Smooth muscle cell (in vitro differentiated cells): ENCODE data around the gene UTP14A. TPM values are rescaled to one million over a fixed set of nuclear protein-coding genes. Genes with fewer than 3 reads are reported as not detected.
"Not testable (repeated sequence)": the region's sequence is repeated elsewhere in the genome, so short reads cannot be mapped to it uniquely, and the experiment has no call there.

Experiments used
- DNase-seq: peaks from one replicate; lab custom pipeline; 2025; ENCODE audit not compliant: unreplicated experiment; lab: John Stamatoyannopoulos, UW
- H2AFZ ChIP-seq: fragments of 200-600 bp; sonication (generic); 2 replicates; pipeline ENCODE4 v1.6.0; 2016; ENCODE audit warnings: antibody characterized with exemption, low read depth, mild to moderate bottlenecking
- H3F3A ChIP-seq: fragments of 200-600 bp; sonication (generic); 2 replicates; pipeline ENCODE4 v1.6.0; 2017; ENCODE audit warnings: antibody characterized with exemption, low read depth
- H3K27ac ChIP-seq: fragments of 200-600 bp; sonication (generic); 2 replicates; pipeline ENCODE4 v1.5.1; 2016; ENCODE audit warnings: low read depth, mild to moderate bottlenecking
- H3K27me3 ChIP-seq: fragments of 200-600 bp; sonication (generic); 2 replicates; pipeline ENCODE4 v1.6.1; 2016; ENCODE audit warnings: low read depth, mild to moderate bottlenecking
- H3K36me3 ChIP-seq: fragments of 200-600 bp; sonication (generic); 2 replicates; pipeline ENCODE4 v1.5.1; 2016; ENCODE audit warnings: low read depth
- H3K4me1 ChIP-seq: fragments of 200-600 bp; sonication (generic); 2 replicates; pipeline ENCODE4 v1.5.1; 2016; ENCODE audit warnings: low read depth
- H3K4me2 ChIP-seq: fragments of 200-600 bp; sonication (generic); 2 replicates; pipeline ENCODE4 v1.6.0; 2016; ENCODE audit warnings: mild to moderate bottlenecking
- H3K4me3 ChIP-seq: fragments of 200-600 bp; sonication (generic); 2 replicates; pipeline ENCODE4 v1.5.1; 2016; ENCODE audit warnings: mild to moderate bottlenecking
- H3K79me2 ChIP-seq: fragments of 200-600 bp; sonication (generic); 2 replicates; pipeline ENCODE4 v1.6.0; 2016; ENCODE audit warnings: low read depth, mild to moderate bottlenecking
- H3K9ac ChIP-seq: fragments of 200-600 bp; sonication (generic); 2 replicates; pipeline ENCODE4 v1.6.0; 2016; ENCODE audit warnings: low read depth
- H3K9me3 ChIP-seq: fragments of 200-600 bp; sonication (generic); replicated peaks from 2 replicates; pipeline ENCODE4 v1.5.1; 2016; ENCODE audit warnings: low read depth
- H4K20me1 ChIP-seq: fragments of 200-600 bp; sonication (generic); 2 replicates; pipeline ENCODE4 v1.6.0; 2016; ENCODE audit warnings: low read depth
- WGBS: methylation state at CpG from one replicate; pipeline ENCODE4 v1.1.7; 2016; ENCODE audit warnings: low lambda C conversion rate; 5-methylcytosine and 5-hydroxymethylcytosine counted together
- polyA plus RNA-seq: library from polyadenylated mRNA; unstranded; fragments of >200 nt; fragmentation: Nextera tagmentation; extraction: Ambion mirVana; gene quantifications from 2 replicates; pipeline ENCODE4 v1.2.1, GENCODE V29; 2016
- total RNA-seq: library from RNA; depleted of rRNA; stranded (reverse); fragments of >200 nt; gene quantifications from 2 replicates; pipeline ENCODE4 v1.2.3, GENCODE V29; 2014
- TF ChIP-seq, protein P1 (sequence below): fragments of 200-600 bp; sonication (generic); IDR thresholded peaks from 2 replicates; pipeline ENCODE4 v1.5.1; 2017; ENCODE audit warnings: borderline replicate concordance, mild to moderate bottlenecking, antibody characterized with exemption; ENCODE audit not compliant: insufficient read depth, poor library complexity, severe bottlenecking

Gene UTP14A
- total RNA-seq (7.9 and 12.9 TPM in 2 replicates), polyA plus RNA-seq (5.1 and 6.0 TPM in 2 replicates)

- 53% methylated on average over 53 of the region's 53 CpGs for WGBS
These were observed at the start of gene UTP14A for GRCh38 chrX:129905787-129906580. TSS of gene UTP14A (plus strand) at chrX:129906164. CDS start at chrX:129906211, 47 bp downstream.

GRCh38 chrX:129859134-129859533 is 46.8 kb upstream of the UTP14A start:
- not testable (repeated sequence) for H3F3A ChIP-seq, H3K4me2 ChIP-seq, H2AFZ ChIP-seq, DNase-seq, H3K36me3 ChIP-seq, H3K9me3 ChIP-seq, H3K27ac ChIP-seq, H3K4me3 ChIP-seq, H3K4me1 ChIP-seq, H4K20me1 ChIP-seq, H3K9ac ChIP-seq, H3K27me3 ChIP-seq, H3K79me2 ChIP-seq
- WGBS: 78% methylated on average over 6 of the region's 6 CpGs

More at GRCh38 chrX:129905787-129906580, at the start of gene UTP14A:
- Histone ChIP-seq H3K9me3 (no peaks in the 10 kb centered on the region), H3K4me2 (peak within 1 kb of the TSS; percentile 83), H3F3A (no peaks in the 10 kb centered on the region), H4K20me1 (no peaks in the 10 kb centered on the region), H3K27ac (peak within 1 kb of the TSS; percentile 70), H3K27me3 (no peaks in the 10 kb centered on the region), H3K36me3 (no peaks in the 10 kb centered on the region), H3K9ac (peak within 1 kb of the TSS; percentile 87), H3K4me3 (peak within 1 kb of the TSS; percentile 66), H3K4me1 (no peaks in the 10 kb centered on the region), H2AFZ (peak within 1 kb of the TSS; percentile 93), H3K79me2 (peaks cover 7% of the 10 kb centered on the region)
- TF ChIP-seq, protein P1, sequence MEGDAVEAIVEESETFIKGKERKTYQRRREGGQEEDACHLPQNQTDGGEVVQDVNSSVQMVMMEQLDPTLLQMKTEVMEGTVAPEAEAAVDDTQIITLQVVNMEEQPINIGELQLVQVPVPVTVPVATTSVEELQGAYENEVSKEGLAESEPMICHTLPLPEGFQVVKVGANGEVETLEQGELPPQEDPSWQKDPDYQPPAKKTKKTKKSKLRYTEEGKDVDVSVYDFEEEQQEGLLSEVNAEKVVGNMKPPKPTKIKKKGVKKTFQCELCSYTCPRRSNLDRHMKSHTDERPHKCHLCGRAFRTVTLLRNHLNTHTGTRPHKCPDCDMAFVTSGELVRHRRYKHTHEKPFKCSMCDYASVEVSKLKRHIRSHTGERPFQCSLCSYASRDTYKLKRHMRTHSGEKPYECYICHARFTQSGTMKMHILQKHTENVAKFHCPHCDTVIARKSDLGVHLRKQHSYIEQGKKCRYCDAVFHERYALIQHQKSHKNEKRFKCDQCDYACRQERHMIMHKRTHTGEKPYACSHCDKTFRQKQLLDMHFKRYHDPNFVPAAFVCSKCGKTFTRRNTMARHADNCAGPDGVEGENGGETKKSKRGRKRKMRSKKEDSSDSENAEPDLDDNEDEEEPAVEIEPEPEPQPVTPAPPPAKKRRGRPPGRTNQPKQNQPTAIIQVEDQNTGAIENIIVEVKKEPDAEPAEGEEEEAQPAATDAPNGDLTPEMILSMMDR: no peak
- DNase-seq: peak; percentile 30

- not testable (repeated sequence) for H3K36me3 ChIP-seq, H3K79me2 ChIP-seq, H3K27ac ChIP-seq, H3K4me1 ChIP-seq, H3K4me3 ChIP-seq, H2AFZ ChIP-seq, H3F3A ChIP-seq, H3K9me3 ChIP-seq, DNase-seq, H3K4me2 ChIP-seq, H3K27me3 ChIP-seq, H3K9ac ChIP-seq, H4K20me1 ChIP-seq
- WGBS: 72% methylated on average over 3 of the region's 3 CpGs
These were observed 39.6 kb upstream of the UTP14A start for GRCh38 chrX:129866321-129866720.

DNA sequence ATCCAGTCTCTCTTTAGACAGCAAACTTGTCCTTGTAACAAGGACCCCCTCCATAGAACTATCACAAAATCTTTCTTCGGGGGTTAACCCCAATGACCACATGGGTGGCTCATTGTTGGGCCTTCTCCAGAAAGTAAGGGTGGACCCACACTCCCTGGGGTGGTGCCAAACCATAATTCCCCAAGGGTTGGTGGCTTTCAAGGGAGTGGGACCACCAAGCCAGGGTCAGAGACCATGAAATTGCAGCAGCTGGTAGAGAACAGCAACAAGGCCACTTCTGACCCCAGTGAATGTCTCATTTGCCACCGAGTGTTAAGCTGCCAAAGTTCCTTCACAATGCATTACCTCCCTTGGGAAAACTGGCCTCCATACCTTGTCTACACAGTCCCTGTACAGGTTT is 33.4 kb upstream of the UTP14A start:
- no peak overlapping the region for H3K4me3 ChIP-seq
- no peaks in the 10 kb centered on the region for H3K79me2 ChIP-seq
- no peaks in the 10 kb centered on the region for H3K9me3 ChIP-seq
- WGBS: 71% methylated on average over 2 of the region's 2 CpGs
- no peaks in the 10 kb centered on the region for H3K27me3 ChIP-seq
- no peaks in the 10 kb centered on the region for H3K36me3 ChIP-seq
- H3K9ac ChIP-seq: no peak overlapping the region
- no peak overlapping the region for H3K27ac ChIP-seq
- H3F3A ChIP-seq: no peaks in the 10 kb centered on the region
- H3K4me1 ChIP-seq: no peaks in the 10 kb centered on the region
- no peak overlapping the region for H2AFZ ChIP-seq
- no peaks in the 10 kb centered on the region for H4K20me1 ChIP-seq
- TF ChIP-seq, protein P1: no peak
- H3K4me2 ChIP-seq: no peak overlapping the region
- no peak for DNase-seq
